GM21526 (cell line): ENCODE results near the gene C11orf98.
"Not testable (repeated sequence)": the region's sequence is repeated elsewhere in the genome, so short reads cannot be mapped to it uniquely, and the experiment has no call there.

Source experiments
- ATAC-seq: cut with Tn5 transposase; IDR thresholded peaks from one replicate; pipeline ENCODE4 v1.9.1; 2021; ENCODE audit warnings: moderate library complexity; ENCODE audit not compliant: unreplicated experiment, low FRiP score

Gene C11orf98

DNA sequence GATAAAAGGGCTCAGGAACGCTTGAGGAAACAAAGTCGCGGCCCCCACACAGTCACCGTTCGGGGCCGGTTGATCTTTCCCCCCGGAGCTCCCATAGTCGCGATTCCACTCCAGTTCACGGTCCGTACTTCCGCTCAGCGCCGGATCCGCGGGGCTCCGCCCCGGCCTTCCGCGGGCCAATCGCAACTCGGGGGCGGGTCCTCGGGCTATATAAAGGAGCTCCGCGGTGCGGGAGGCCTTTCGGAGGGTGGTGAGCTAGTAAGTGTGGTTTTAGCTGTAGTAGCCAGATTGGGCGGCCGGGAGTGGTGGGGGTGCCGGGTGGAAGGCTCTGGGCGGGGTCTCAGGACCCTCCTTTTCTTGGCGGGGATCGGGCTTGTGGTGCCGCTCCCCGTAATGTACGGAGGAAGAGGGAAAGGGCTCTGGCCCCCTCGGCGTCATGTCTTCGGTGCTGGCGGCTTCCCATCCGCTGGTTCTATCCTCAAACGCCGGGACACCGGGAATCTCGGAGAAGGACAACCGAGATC is at the start of gene C11orf98, which contains the start of gene CSKMT:
Gene C11orf98 (minus strand): TSS at position 136 of the 524 bp plus-strand sequence. CDS start 41 bp downstream, at position 95.
Gene CSKMT (plus strand): TSS at position 238 of the 524 bp plus-strand sequence. CDS start 568 bp downstream, outside the sequence.
- peak; percentile 59 for ATAC-seq

DNA sequence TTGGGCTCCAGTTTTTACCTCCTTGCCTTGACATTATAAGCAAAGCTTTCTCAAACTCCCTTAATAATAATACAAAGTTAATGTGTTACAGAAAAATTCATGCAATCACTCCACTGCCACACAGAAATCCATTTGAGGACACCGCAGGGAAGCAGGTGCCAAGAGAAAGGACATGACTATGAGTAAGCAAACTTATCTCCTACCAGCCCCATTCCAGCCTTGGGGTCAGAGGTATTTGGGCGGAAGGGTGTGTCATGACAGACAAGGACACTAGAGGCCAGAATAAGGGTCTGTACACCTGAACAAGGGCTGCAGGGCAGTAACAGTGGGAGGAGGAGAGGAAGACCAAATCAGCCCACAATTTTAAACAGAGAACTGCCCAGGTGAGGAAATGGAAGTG is 48.3 kb upstream of the C11orf98 start:
- ATAC-seq, result no peak

GRCh38 chr11:62712861-62713260 is 47.9 kb upstream of the C11orf98 start:
- no peak for ATAC-seq

DNA sequence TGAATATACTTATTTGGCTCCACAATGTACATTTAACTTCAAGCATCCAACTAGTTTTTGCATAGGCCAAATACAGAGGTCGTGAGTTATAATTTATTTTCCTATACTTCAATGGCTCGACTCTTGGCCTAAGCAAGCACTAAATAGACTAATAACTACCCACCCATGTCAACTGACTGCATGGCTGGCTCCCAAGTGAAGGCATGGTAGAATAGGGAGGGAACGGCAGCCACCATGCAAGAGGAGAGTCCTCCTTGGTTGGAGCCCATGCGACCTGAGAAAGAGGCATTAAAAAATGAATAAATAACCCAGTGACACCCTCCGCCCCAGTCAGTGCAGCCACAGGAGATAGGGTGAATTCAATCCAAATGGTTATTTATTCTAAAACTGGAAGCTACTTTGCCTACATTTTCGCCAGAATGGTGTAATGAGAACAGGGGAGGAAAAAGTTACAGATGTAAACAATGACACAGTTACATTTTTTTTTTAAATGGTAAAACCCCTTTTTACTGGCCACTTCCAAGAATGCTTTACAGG is 47.3 kb upstream of the C11orf98 start:
- ATAC-seq, result no peak

GRCh38 chr11:62710001-62710345 is 45.0 kb upstream of the C11orf98 start:
- ATAC-seq, result no peak

- ATAC-seq, result peak; percentile 57
These were observed 44.4 kb upstream of the C11orf98 start for GRCh38 chr11:62709247-62710000.

- peak; percentile 1 for ATAC-seq
These were observed 43.8 kb upstream of the C11orf98 start for GRCh38 chr11:62708793-62709192.

DNA sequence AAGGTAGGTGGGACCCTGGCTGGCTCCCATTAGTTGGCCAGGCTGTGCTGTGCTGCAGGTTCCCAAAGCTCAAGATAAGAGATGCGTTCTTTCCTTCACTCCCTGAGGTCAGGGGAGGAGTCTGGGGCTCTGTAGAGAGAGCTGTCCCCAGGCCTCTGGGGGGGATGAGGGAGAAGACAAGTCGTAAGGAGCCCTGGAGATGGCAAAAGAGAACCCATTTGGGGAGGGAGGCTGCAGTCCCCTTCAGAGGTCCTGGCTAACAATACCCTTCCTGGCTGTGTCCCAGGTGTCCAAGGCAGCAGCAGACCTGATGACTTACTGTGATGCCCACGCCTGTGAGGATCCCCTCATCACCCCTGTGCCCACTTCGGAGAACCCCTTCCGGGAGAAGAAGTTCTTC is 43.4 kb upstream of the C11orf98 start:
- no peak for ATAC-seq

DNA sequence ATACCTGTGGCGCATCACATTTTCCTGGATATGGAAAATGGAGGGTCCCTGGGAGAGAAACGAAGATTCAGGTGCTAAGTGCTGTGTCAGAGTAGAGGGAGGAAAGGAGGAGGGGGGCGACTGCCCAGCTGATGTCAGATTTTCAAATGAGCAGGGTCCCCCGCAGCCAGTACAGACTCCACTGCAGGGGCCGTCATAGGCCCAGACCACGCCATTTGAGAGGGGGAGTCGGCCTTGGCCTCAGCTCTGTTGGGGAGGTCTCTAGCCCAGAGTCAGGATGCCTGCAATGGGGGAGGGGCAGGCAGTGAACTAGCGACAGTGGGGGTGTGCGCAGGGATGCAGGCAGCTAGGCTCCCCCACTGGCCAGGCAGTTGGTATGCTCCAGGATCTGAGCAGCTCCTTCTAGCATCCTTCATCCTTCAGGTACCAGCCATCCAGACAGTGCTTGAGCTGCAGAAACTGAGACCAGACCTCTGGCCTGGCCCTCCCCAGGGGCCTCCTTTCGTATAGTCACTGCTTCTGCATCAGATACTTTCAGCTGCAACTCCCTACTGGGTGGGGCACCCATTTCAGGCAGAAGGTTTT is 42.4 kb upstream of the C11orf98 start, which contains the start of the genes BSCL2 and GNG3:
Gene BSCL2 (minus strand): TSS at position 148 of the 585 bp plus-strand sequence. CDS start 229 bp downstream, outside the sequence.
Gene GNG3 (plus strand): TSS at position 400 of the 585 bp plus-strand sequence. CDS start 620 bp downstream, outside the sequence.
- ATAC-seq, result no peak

- ATAC-seq, result no peak
These were observed 41.8 kb upstream of the C11orf98 start for GRCh38 chr11:62706850-62707247.

DNA sequence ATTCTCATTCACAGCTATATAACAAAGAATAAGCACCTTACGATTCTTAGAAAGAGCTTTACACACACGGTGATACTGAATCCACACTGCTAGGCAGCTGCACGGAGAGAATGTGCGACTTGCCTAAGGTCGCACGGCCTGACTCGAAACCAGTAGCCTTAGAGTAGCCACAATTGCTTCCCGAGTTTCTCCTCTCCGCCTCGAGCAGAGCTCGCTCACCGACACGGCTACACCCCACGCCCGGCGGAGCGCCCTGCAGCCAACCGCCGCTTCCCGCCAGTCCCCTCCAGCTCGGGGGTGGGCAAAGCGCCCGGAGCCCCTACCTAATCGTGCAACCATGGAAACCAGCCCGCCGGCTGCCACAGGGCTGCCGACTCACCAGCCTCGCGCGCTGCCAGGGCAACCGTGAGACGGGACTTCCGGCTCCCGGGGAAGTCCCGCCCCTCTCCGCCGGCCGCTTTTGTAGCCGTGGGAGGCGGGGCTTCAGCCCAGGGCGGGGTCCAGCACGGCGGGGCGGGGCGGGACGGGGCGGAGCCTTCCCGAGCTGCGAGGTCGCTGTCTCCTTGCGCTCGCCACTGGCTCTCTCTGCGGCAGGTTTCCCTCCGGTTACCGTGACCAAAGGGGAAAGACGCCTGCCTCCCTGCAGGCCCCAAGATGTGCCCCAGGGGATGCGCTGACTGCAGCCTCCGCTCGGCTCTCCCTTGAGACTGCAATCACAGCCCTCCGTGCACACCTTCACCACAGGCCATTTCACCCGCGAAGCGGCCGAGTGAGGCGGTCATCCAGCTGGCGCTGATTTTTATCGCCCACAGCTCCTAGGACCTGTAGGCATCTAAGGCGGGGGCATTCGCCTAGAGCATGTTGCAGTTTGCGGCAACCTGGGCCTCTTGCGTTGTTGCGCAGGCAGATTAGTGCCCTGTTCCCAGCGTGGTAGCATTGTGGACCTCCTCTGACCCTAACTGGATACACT is 41.2 kb upstream of the C11orf98 start:
- ATAC-seq, result peak; percentile 43

DNA sequence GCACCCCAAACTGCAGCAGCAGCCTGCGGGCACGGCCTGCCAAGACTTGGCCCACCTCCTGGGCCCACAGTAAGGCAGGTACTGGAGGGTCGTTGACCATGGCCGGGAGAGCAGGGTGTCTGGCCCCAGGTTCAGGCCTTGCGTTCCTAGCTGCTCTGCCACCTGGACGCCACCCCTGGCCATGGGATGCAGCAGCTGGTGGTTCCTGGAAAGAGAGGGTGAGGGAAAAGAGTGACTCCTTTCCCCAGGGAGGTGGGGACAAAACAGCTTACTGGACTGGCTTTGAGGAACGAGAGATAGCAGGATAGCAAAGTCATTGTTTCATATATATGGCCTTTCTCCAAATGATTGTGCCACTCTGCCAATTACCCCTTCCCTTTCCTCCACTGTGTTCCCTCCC is 40.4 kb upstream of the C11orf98 start:
- ATAC-seq, result no peak

DNA sequence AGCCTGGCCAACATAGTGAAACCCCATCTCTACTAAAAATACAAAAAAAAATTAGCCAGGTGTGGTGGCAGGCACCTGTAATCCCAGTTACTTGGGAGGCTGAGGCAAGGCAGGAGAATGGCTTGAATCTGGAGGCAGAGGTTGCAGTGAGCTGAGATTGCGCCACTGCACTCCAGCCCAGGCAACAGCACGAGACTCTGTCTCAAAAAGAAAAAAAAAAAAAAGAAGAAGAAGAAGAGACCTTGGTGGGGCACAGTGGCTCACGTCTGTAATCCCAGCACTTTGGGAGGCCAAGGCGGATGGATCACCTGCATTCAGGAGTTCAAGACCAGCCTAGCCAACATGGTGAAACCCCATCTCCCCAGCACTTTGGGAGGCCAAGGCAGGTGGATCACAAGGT is 38.9 kb upstream of the C11orf98 start:
- not testable (repeated sequence) for ATAC-seq

DNA sequence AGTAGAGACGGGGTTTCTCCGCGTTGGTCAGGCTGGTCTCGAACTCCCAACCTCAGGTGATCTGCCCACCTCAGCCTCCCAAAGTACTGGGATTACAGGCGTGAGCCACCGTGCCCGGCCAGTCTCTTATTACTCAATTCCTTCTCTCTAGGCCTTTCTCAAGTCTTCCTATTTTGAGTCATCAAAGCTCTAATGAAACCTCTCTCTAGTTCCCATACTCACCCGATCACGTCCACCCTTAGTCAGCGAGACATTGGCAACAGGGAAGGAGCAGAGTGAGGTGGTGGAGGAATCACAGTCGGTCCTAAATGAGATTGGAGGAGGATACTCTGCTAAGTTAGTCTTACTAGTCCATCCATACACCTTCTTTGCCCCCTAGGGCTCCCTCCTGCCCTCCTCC is 37.2 kb upstream of the C11orf98 start:
- no peak for ATAC-seq

- ATAC-seq, result no peak
These were observed 29.6 kb upstream of the C11orf98 start for GRCh38 chr11:62694455-62695167.

DNA sequence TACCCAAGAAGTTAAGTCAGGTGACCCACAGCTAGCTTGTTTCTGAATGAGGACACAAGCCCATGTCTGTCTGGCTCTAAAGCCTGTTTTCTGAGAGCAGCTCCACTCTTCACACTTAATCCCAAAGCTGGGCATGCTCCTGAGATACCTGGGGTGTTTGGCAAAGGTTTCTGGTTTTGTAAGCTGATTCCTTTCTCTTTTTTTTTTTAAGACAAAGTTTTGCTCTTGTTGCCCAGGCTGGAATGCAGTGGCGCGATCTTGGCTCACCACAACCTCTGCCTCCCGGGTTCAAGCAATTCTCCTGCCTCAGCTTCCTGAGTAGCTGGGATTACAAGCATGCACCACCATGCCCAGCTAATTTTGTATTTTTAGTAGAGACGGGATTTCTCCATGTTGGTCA is 28.6 kb upstream of the C11orf98 start:
- ATAC-seq, result not testable (repeated sequence)

DNA sequence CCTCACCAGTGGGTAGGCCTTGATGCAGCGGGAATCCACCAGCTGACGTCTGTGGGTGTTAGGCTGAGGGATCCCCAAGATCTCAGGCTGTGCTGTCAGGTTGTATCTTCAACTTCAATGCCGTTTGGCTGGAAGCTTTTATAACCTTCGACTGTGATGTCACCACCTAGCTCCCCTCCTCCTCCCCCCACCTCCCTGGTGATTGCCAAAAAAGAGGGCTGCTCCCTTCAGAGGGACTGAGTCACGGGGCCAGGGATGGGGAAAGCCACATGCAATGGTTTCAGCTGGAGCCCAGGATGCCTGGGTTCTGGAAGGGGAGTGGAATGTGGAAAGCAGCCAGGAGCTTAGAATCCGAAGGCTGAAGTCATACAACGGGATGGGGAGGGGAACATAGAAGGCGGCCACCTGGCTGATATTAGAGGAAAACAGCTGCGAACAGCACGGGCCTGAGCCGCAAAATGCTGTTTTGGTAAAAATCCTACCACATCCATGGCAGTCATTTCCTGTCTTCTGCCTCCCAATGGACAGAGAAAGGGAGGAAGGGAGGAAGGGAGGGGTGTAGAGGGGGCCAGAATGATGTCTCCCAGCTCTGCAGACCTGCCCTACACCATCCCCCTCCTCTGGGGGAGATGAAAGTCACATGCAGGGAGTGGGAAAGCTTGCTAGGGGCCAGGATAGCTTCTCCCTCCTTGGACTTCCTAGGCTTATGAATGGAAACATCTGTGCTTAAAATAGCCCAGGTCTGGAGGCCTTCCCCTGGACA is 24.6 kb upstream of the C11orf98 start, which contains the start of gene LRRN4CL:
Gene LRRN4CL (minus strand): TSS at position 110 of the 763 bp plus-strand sequence. CDS start 1,022 bp downstream, outside the sequence.
- no peak for ATAC-seq

DNA sequence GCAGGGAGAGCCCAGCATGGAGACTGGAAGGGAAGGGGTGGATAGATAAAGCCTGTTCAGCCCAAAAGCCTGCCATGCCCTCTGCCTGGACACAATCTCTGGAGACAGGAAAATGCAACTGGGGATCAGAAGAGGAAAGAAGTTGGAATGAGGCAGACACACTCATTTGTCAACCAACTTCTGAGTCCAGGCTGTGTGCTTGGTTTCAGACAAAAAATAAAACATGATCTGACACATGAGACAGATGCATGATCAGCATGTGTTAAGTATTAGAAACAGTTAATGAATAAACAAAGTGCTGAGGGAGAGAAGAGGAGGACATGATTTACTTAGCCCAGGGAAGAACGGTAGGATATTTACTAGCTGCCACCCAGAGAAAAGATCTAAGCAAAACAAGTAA is 23.5 kb upstream of the C11orf98 start:
- no peak for ATAC-seq
